B cell (primary cell): ENCODE data around the gene PRRT2. TPM values are rescaled to one million over a fixed set of nuclear protein-coding genes. Genes with fewer than 3 reads are reported as not detected.
A peak's percentile ranks its signal among the peaks of the same experiment; 100 is the strongest.

Experiments
- ATAC-seq: fragments of 200-7000 bp; cut with Tn5 transposase; one replicate; pipeline ENCODE4 v1.10.0; 2021; ENCODE audit warnings: low read depth, mild to moderate bottlenecking, moderate number of reproducible peaks, moderate library complexity
- CTCF ChIA-PET: fragments of 350-600 bp; sonication (Branson Sonifier 250); formaldehyde crosslinking; loops from one replicate; lab custom pipeline; 2021; ENCODE audit warnings: antibody characterized with exemption, inconsistent platforms; lab: Charles Lee
- POLR2A ChIA-PET: fragments of 350-600 bp; sonication (Branson Sonifier 250); formaldehyde crosslinking; loops from one replicate; lab custom pipeline; 2021; ENCODE audit warnings: antibody characterized with exemption; lab: Charles Lee
- DNase-seq: peaks from one replicate; pipeline ENCODE4 v3.0.0; 2013
- H2AFZ ChIP-seq: 2 replicates; pipeline ENCODE4 v1.6.1; 2012; ENCODE audit warnings: mild to moderate bottlenecking, low read depth, low read length; ENCODE audit not compliant: insufficient read depth, poor library complexity, severe bottlenecking
- H3K27ac ChIP-seq, 2 donors: 1 replicate in 1 of 2; 2 replicates in 1 of 2; pipeline ENCODE4 v1.5.1; 2012 to 2013; ENCODE audit warnings: low read length in 2 of 2, mild to moderate bottlenecking in 2 of 2, moderate library complexity in 1 of 2
- H3K27me3 ChIP-seq, 4 experiments: fragments of 200-600 bp in 1 of 4; sonication (generic) in 1 of 4; replicated peaks in 1 of 4; 1 replicate in 2 of 4; 2 replicates in 2 of 4; pipeline versions ENCODE4 v1.6.1 to v1.7.0; 2013 to 2016; ENCODE audit warnings: low read length in 3 of 4, mild to moderate bottlenecking in 2 of 4, mixed read lengths in 1 of 4, moderate library complexity in 1 of 4; ENCODE audit not compliant: insufficient read depth in 4 of 4, control insufficient read depth in 3 of 4; ENCODE audit errors: control extremely low read depth in 1 of 4
- H3K36me3 ChIP-seq, 2 experiments: replicated peaks in 1 of 2; 1 replicate in 1 of 2; 2 replicates in 1 of 2; pipeline versions ENCODE4 v1.6.1 to v1.7.1; 2013; ENCODE audit warnings: low read length in 1 of 2; ENCODE audit not compliant: insufficient read depth in 2 of 2, control insufficient read depth in 1 of 2; ENCODE audit errors: control extremely low read depth in 1 of 2, extremely low read depth in 1 of 2
- H3K4me1 ChIP-seq, 2 donors: fragments of 200-600 bp in 1 of 2; sonication (generic) in 1 of 2; 1 replicate in 1 of 2; 2 replicates in 1 of 2; pipeline versions ENCODE4 v1.5.1 to v1.6.1; 2013 to 2017; ENCODE audit warnings: low read length in 2 of 2; ENCODE audit not compliant: control insufficient read depth in 2 of 2, insufficient read depth in 2 of 2
- H3K4me2 ChIP-seq: replicated peaks from 2 replicates; pipeline ENCODE3; 2012; ENCODE audit warnings: mild to moderate bottlenecking, low read depth, low read length; ENCODE audit not compliant: poor library complexity, severe bottlenecking
- H3K4me3 ChIP-seq, 5 experiments: fragments of 200-600 bp in 1 of 5; sonication (generic) in 1 of 5; 1 replicate in 3 of 5; 2 replicates in 2 of 5; pipeline versions ENCODE4 v1.5.1 to v1.7.0; 2011 to 2016; ENCODE audit warnings: low read length in 4 of 5, mild to moderate bottlenecking in 4 of 5, low read depth in 2 of 5, control low read depth in 1 of 5, moderate library complexity in 1 of 5; ENCODE audit not compliant: insufficient read depth in 1 of 5; ENCODE audit errors: control extremely low read depth in 1 of 5, extremely low read depth in 1 of 5
- H3K79me2 ChIP-seq: fragments of 200-600 bp; sonication (generic); one replicate; pipeline ENCODE4 v1.6.0; 2016; ENCODE audit warnings: low read length; ENCODE audit not compliant: control insufficient read depth, insufficient read depth
- H3K9ac ChIP-seq: fragments of 200-600 bp; sonication (generic); 2 replicates; pipeline ENCODE4 v1.6.1; 2017; ENCODE audit warnings: mild to moderate bottlenecking, low read length, moderate library complexity
- H3K9me3 ChIP-seq, 3 donors: one replicate each; pipeline versions ENCODE4 v1.6.1 to v1.7.1; 2013; ENCODE audit warnings: low read length in 2 of 3; ENCODE audit not compliant: control insufficient read depth in 2 of 3, insufficient read depth in 1 of 3; ENCODE audit errors: control extremely low read depth in 1 of 3
- H4K20me1 ChIP-seq: 2 replicates; pipeline ENCODE4 v1.6.0; 2012; ENCODE audit warnings: mild to moderate bottlenecking, low read length; ENCODE audit not compliant: insufficient read depth, control insufficient read depth, poor library complexity, severe bottlenecking
- H3K27ac Mint-ChIP-seq: one replicate; pipeline ENCODE4 v1.8.0; 2021; ENCODE audit warnings: mixed read lengths
- H3K27me3 Mint-ChIP-seq: one replicate; pipeline ENCODE4 v1.8.0; 2021; ENCODE audit warnings: mixed read lengths
- H3K4me1 Mint-ChIP-seq: one replicate; pipeline ENCODE4 v1.8.0; 2021; ENCODE audit warnings: mixed read lengths
- H3K4me3 Mint-ChIP-seq: one replicate; pipeline ENCODE4 v1.8.0; 2021; ENCODE audit warnings: mixed read lengths
- H3K9me3 Mint-ChIP-seq: one replicate; pipeline ENCODE4 v1.8.0; 2022; ENCODE audit warnings: mixed read lengths; ENCODE audit not compliant: insufficient read depth
- CTCF ChIP-seq: fragments of 200-600 bp; IDR thresholded peaks from one replicate; pipeline ENCODE4 v1.8.0; 2022; ENCODE audit warnings: antibody characterized with exemption, mild to moderate bottlenecking
- EZH2 ChIP-seq: IDR thresholded peaks from 2 replicates; pipeline ENCODE4 v1.6.1; 2012; ENCODE audit warnings: borderline replicate concordance, low read depth, mild to moderate bottlenecking, moderate library complexity, low read length; ENCODE audit not compliant: insufficient read depth, poor library complexity, severe bottlenecking
- WGBS: methylation state at CpG from one replicate; pipeline ENCODE4 v1.1.5; 2013; ENCODE audit warnings: missing lambda C conversion rate; ENCODE audit not compliant: insufficient coverage; 5-methylcytosine and 5-hydroxymethylcytosine counted together
- intact Hi-C: fragments of 100-400 bp; cut with micrococcal nuclease; formaldehyde crosslinking; loops from one replicate; pipeline ENCODE4 v1.10.0; 2022
- polyA plus RNA-seq: library from polyadenylated mRNA; depleted of rRNA; stranded (reverse); fragments of >200 nt; gene quantifications from 2 replicates; pipeline ENCODE4 v1.2.3, GENCODE V29; 2012
- total RNA-seq, 2 donors: library from RNA; stranded (reverse); fragments of 120-200 nt in 1 of 2; gene quantifications; 1 replicate in 1 of 2; 2 replicates in 1 of 2; pipeline versions ENCODE4 v1.2.3 to v1.2.4, GENCODE V29; 2013 to 2022

PRRT2 gene
- total and polyA plus RNA-seq, 2 donors (not counting 1 experiment from before 2014, with no cell fraction given), result 0.79 to 3.1 TPM

- peak within 1 kb of the TSS; percentile 73 for H3K4me2 ChIP-seq
- peaks cover 0 to 22% of the 10 kb centered on the region in 2 experiments for H3K36me3 ChIP-seq
- H3K4me1 ChIP-seq, result peaks cover 38 to 55% of the 10 kb centered on the region in 2 donors
- H3K27me3 Mint-ChIP-seq, result no peaks in the 10 kb centered on the region
- no peaks in the 10 kb centered on the region for H3K27me3 ChIP-seq
- WGBS, result 0% methylated on average over 4 of the region's 4 CpGs
- TF ChIP-seq CTCF (no peak), EZH2 (no peak)
- ATAC-seq (peak; percentile 7), DNase-seq (peak; percentile 68)
- ChIA-PET POLR2A (interaction anchor here (0.5 to 1.3 kb wide), 5 partner anchors 15 to 191 kb away, joined by 3 to 4 read pairs (median 3); no protein-coding TSS in a partner anchor), CTCF (interaction anchor here (0.6 to 5.7 kb wide), 9 partner anchors 9 to 874 kb away, joined by 3 to 66 read pairs (median 5); partner anchors contain the start of genes KIF22 and MAZ)
- peaks cover 73% of the 10 kb centered on the region for H4K20me1 ChIP-seq
- intact Hi-C loops, result loop anchor here (1.0 to 2.0 kb wide), 2 partner anchors 29 to 43 kb away; partner anchors contain the start of gene CDIPT
- peaks cover 87% of the 10 kb centered on the region for H3K79me2 ChIP-seq
- peak within 1 kb of the TSS; percentile 82 to 95 for H3K27ac ChIP-seq
- peak within 1 kb of the TSS; percentile 61 for H2AFZ ChIP-seq
- H3K4me3 Mint-ChIP-seq, result peak within 1 kb of the TSS; percentile 96
- peak within 1 kb of the TSS; percentile 43 to 93 (median 57) for H3K4me3 ChIP-seq
- H3K9me3 Mint-ChIP-seq, result no peaks in the 10 kb centered on the region
- peaks cover 67% of the 10 kb centered on the region for H3K4me1 Mint-ChIP-seq
- H3K27ac Mint-ChIP-seq, result peak within 1 kb of the TSS; percentile 95
- H3K9me3 ChIP-seq, result no peaks in the 10 kb centered on the region
- H3K9ac ChIP-seq, result peak within 1 kb of the TSS; percentile 65
These were observed 8.3 kb downstream of the PRRT2 start, which contains the start of gene MVP for GRCh38 chr16:29820271-29820701. TSS of gene MVP (plus strand) at chr16:29820462. CDS start at chr16:29830550, 10,088 bp downstream.
